Loucy (cell line): Measurements from ENCODE around the gene NFASC.

Experiments
- EZH2phosphoT487 ChIP-seq: fragments of 200-600 bp; IDR thresholded peaks from 2 replicates; pipeline ENCODE4 v1.6.1; 2018; ENCODE audit warnings: antibody characterized with exemption, mild to moderate bottlenecking, moderate library complexity, borderline replicate concordance
- TF ChIP-seq, protein P1 (sequence below): fragments of 200-600 bp; sonication (generic); conservative IDR thresholded peaks from 2 replicates; pipeline ENCODE4 v1.5.1; 2014; ENCODE audit warnings: mild to moderate bottlenecking, antibody characterized with exemption, low read length

DNA sequence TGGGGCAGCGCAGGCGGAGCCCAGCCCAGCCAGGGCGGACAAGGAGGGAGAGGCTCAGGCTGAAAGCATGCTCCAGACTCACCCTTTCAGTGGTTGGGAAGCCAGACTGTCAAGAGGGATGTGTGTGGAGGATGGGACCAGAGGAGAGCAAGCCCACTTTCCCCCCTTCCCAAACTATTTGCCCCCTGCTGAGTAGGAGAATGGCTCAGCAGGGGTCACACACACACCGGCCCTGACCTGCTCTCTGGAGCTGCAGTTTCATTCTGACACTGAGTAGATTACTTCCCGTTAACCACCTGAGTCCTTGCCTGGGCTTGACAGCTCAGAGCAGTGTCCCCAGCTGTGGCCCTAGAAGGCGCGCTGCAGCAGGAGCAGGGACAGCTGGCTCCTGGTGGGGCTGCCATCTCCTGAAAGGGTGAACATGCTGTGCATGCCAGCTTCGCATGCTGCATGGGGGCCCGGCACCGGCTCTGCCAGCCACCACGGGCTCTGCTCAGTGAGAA is 120.7 kb downstream of the NFASC start:
- TF ChIP-seq, protein P1, sequence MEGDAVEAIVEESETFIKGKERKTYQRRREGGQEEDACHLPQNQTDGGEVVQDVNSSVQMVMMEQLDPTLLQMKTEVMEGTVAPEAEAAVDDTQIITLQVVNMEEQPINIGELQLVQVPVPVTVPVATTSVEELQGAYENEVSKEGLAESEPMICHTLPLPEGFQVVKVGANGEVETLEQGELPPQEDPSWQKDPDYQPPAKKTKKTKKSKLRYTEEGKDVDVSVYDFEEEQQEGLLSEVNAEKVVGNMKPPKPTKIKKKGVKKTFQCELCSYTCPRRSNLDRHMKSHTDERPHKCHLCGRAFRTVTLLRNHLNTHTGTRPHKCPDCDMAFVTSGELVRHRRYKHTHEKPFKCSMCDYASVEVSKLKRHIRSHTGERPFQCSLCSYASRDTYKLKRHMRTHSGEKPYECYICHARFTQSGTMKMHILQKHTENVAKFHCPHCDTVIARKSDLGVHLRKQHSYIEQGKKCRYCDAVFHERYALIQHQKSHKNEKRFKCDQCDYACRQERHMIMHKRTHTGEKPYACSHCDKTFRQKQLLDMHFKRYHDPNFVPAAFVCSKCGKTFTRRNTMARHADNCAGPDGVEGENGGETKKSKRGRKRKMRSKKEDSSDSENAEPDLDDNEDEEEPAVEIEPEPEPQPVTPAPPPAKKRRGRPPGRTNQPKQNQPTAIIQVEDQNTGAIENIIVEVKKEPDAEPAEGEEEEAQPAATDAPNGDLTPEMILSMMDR = no peak
- TF ChIP-seq EZH2phosphoT487 = no peak
